GM23338 (cell line): ENCODE results near the gene GPA33. TPM values are rescaled to one million over a fixed set of nuclear protein-coding genes. Genes with fewer than 3 reads are reported as not detected.

Experiments used
- ATAC-seq: fragments of 200-7000 bp; cut with Tn5 transposase; 3 replicates; pipeline ENCODE4 v1.9.1; 2020
- DNase-seq: peaks from one replicate; pipeline ENCODE4 v3.0.0-alpha.2; 2015; ENCODE audit warnings: low spot score
- H2AFZ ChIP-seq: fragments of 200-600 bp; sonication (generic); 2 replicates; pipeline ENCODE4 v1.8.0; 2016; ENCODE audit warnings: antibody characterized with exemption, mild to moderate bottlenecking, moderate library complexity
- H3F3A ChIP-seq: fragments of 200-600 bp; sonication (generic); replicated peaks from 2 replicates; pipeline ENCODE4 v1.8.0; 2017; ENCODE audit warnings: antibody characterized with exemption, mixed run types, low read depth
- H3K27ac ChIP-seq: fragments of 200-600 bp; sonication (generic); 2 replicates; pipeline ENCODE4 v1.6.1; 2016; ENCODE audit warnings: low read depth
- H3K27me3 ChIP-seq: fragments of 200-600 bp; sonication (generic); 2 replicates; pipeline ENCODE4 v1.8.0; 2016; ENCODE audit warnings: mild to moderate bottlenecking, mixed run types, moderate library complexity; ENCODE audit not compliant: insufficient read depth
- H3K36me3 ChIP-seq: fragments of 200-600 bp; sonication (generic); 2 replicates; pipeline ENCODE4 v1.8.0; 2016; ENCODE audit warnings: mild to moderate bottlenecking; ENCODE audit not compliant: insufficient read depth
- H3K4me1 ChIP-seq: fragments of 200-600 bp; sonication (generic); 2 replicates; pipeline ENCODE4 v1.8.0; 2016; ENCODE audit warnings: mild to moderate bottlenecking, moderate library complexity; ENCODE audit not compliant: insufficient read depth
- H3K4me2 ChIP-seq: fragments of 200-600 bp; sonication (generic); 2 replicates; pipeline ENCODE4 v1.7.1; 2017; ENCODE audit warnings: mixed run types
- H3K4me3 ChIP-seq: fragments of 200-600 bp; sonication (generic); 2 replicates; pipeline ENCODE4 v1.6.1; 2016; ENCODE audit warnings: mixed run types
- H3K79me2 ChIP-seq: fragments of 200-600 bp; sonication (generic); replicated peaks from 2 replicates; pipeline ENCODE4 v1.8.0; 2017; ENCODE audit warnings: mild to moderate bottlenecking; ENCODE audit not compliant: insufficient read depth
- H3K9me2 ChIP-seq: fragments of 200-600 bp; sonication (generic); 2 replicates; pipeline ENCODE4 v1.8.0; 2017; ENCODE audit not compliant: insufficient read depth
- H4K20me1 ChIP-seq: fragments of 200-600 bp; sonication (generic); replicated peaks from 2 replicates; pipeline ENCODE4 v1.8.0; 2017; ENCODE audit warnings: mild to moderate bottlenecking; ENCODE audit not compliant: insufficient read depth
- H3K27ac Mint-ChIP-seq: 2 replicates; pipeline ENCODE4 v1.8.0; 2020; ENCODE audit warnings: inconsistent platforms, mild to moderate bottlenecking, moderate library complexity, mixed read lengths
- H3K27me3 Mint-ChIP-seq: 3 replicates; pipeline ENCODE4 v1.8.0; 2022; ENCODE audit warnings: low read depth, mild to moderate bottlenecking, moderate library complexity, mixed read lengths, inconsistent platforms; ENCODE audit not compliant: insufficient read depth, poor library complexity
- H3K36me3 Mint-ChIP-seq: 3 replicates; pipeline ENCODE4 v1.8.0; 2021; ENCODE audit warnings: low read depth, mild to moderate bottlenecking, inconsistent platforms, moderate library complexity, mixed read lengths
- H3K4me1 Mint-ChIP-seq: 3 replicates; pipeline ENCODE4 v1.8.0; 2020; ENCODE audit warnings: mild to moderate bottlenecking, inconsistent platforms, mixed read lengths
- H3K4me3 Mint-ChIP-seq: 3 replicates; pipeline ENCODE4 v1.8.0; 2021; ENCODE audit warnings: moderate library complexity, mild to moderate bottlenecking, inconsistent platforms, mixed read lengths
- H3K9me3 Mint-ChIP-seq: 3 replicates; pipeline ENCODE4 v1.8.0; 2020; ENCODE audit warnings: moderate library complexity, mild to moderate bottlenecking, inconsistent platforms, mixed read lengths
- ETS1 ChIP-seq: IDR thresholded peaks from 2 replicates; pipeline ENCODE4 v1.6.1; 2016; ENCODE audit warnings: antibody characterized with exemption
- EZH2phosphoT487 ChIP-seq: fragments of 200-600 bp; sonication (generic); IDR thresholded peaks from one replicate; pipeline ENCODE4 v1.8.1; 2018; ENCODE audit warnings: antibody characterized with exemption; ENCODE audit not compliant: unreplicated experiment
- JUNB ChIP-seq: IDR thresholded peaks from one replicate; pipeline ENCODE4 v1.6.1; 2016; ENCODE audit warnings: antibody characterized with exemption; ENCODE audit not compliant: unreplicated experiment
- NANOG ChIP-seq: IDR thresholded peaks from 2 replicates; pipeline ENCODE4 v1.6.1; 2016; ENCODE audit warnings: antibody characterized with exemption, borderline replicate concordance
- STAT1 ChIP-seq: IDR thresholded peaks from one replicate; pipeline ENCODE4 v1.6.1; 2016; ENCODE audit warnings: antibody characterized with exemption; ENCODE audit not compliant: unreplicated experiment
- ZNF114 ChIP-seq: fragments of 250-450 bp; sonication (Bioruptor Pico); IDR thresholded peaks from 2 replicates; pipeline ENCODE4 v1.5.0; 2020; ENCODE audit warnings: mild to moderate bottlenecking, moderate library complexity
- ZNF331 ChIP-seq: fragments of 250-450 bp; sonication (Bioruptor Pico); IDR thresholded peaks from 2 replicates; pipeline ENCODE4 v1.5.0; 2020; ENCODE audit warnings: low read depth, mild to moderate bottlenecking, moderate library complexity
- ZNF462 ChIP-seq: fragments of 250-450 bp; sonication (Bioruptor Pico); IDR thresholded peaks from 2 replicates; pipeline ENCODE4 v1.5.0; 2020; ENCODE audit warnings: mild to moderate bottlenecking, moderate library complexity
- polyA plus RNA-seq: library from polyadenylated mRNA; unstranded; fragments of >200 nt; fragmentation: Nextera tagmentation; extraction: Ambion mirVana; gene quantifications from 2 replicates; pipeline ENCODE4 v1.2.1, GENCODE V29; 2016
- total RNA-seq: library from RNA; depleted of rRNA; stranded (reverse); fragments of >200 nt; shearing (Covaris generic); gene quantifications from 2 replicates; pipeline ENCODE4 v1.2.3, GENCODE V29; 2014
- TF ChIP-seq, protein P1 (sequence below): IDR thresholded peaks from one replicate; pipeline ENCODE4 v1.6.1; 2018; ENCODE audit warnings: antibody characterized with exemption; ENCODE audit not compliant: unreplicated experiment

The GPA33 gene
- total and polyA plus RNA-seq, 2 experiments from 2014 or later: 0.10 to 0.28 TPM

DNA sequence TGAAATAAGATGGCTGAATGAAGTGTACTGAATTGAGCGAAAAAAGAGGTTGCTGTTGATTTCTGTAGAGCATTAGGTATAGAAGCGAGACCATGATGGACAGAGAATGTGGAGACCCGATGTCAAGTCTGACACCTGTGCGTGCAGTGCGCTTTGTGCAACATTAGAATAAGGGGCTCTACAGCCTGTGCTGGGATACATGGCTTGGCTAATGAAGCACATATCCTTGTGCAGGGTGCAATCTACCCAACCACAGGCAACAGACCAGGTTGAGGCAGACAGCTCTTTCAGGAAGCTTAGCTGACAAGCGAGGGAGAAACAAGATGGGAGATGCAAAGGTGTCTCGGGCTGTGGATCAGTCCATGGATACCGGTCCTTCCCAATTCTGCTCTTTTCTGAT lies 18.9 kb downstream of the GPA33 start:
- H3F3A ChIP-seq: no peaks in the 10 kb centered on the region
- H3K36me3 ChIP-seq: no peaks in the 10 kb centered on the region
- H3K9me3 Mint-ChIP-seq: no peaks in the 10 kb centered on the region; the same call in 2 of the 3 replicates
- H2AFZ ChIP-seq: no peak overlapping the region
- H3K27me3 Mint-ChIP-seq: no peaks in the 10 kb centered on the region
- H3K4me3 ChIP-seq: no peak overlapping the region
- H3K27ac ChIP-seq: no peak overlapping the region
- H3K9me2 ChIP-seq: peaks cover 3% of the 10 kb centered on the region; the same call in 1 of the 2 replicates
- H3K4me3 Mint-ChIP-seq: no peak overlapping the region
- ATAC-seq: no peak
- DNase-seq: no peak
- H3K4me1 ChIP-seq: no peaks in the 10 kb centered on the region
- no peak overlapping the region for H3K27ac Mint-ChIP-seq
- H3K36me3 Mint-ChIP-seq: no peaks in the 10 kb centered on the region
- H3K4me1 Mint-ChIP-seq: peaks cover 10% of the 10 kb centered on the region; the same call in 2 of the 3 replicates
- H3K4me2 ChIP-seq: no peak overlapping the region
- no peaks in the 10 kb centered on the region for H4K20me1 ChIP-seq
- no peaks in the 10 kb centered on the region for H3K79me2 ChIP-seq
- H3K27me3 ChIP-seq: no peaks in the 10 kb centered on the region
- TF ChIP-seq JUNB (no peak), STAT1 (no peak), ZNF331 (CRISPR knock-in tag) (no peak), EZH2phosphoT487 (no peak), ZNF114 (CRISPR knock-in tag) (no peak), NANOG (no peak), ZNF462 (CRISPR knock-in tag) (no peak)

GRCh38 chr1:167068761-167069160 lies 21.4 kb downstream of the GPA33 start:
- no peaks in the 10 kb centered on the region for H3K79me2 ChIP-seq
- Mint-ChIP-seq H3K4me3 (no peak overlapping the region), H3K4me1 (peaks cover 11% of the 10 kb centered on the region; the same call in 2 of the 3 replicates), H3K36me3 (no peaks in the 10 kb centered on the region), H3K9me3 (no peaks in the 10 kb centered on the region), H3K27ac (no peak overlapping the region), H3K27me3 (peaks cover 3% of the 10 kb centered on the region)
- H3K27me3 ChIP-seq: no peaks in the 10 kb centered on the region
- H3F3A ChIP-seq: no peaks in the 10 kb centered on the region
- no peaks in the 10 kb centered on the region for H4K20me1 ChIP-seq
- no peak for ATAC-seq
- H3K4me3 ChIP-seq: no peak overlapping the region
- no peak overlapping the region for H3K4me2 ChIP-seq
- no peak for DNase-seq
- 0 out of 2 replicates have a peak, but pooled peaks cover 2% of the 10 kb centered on the region for H3K9me2 ChIP-seq
- H3K27ac ChIP-seq: no peak overlapping the region
- H3K4me1 ChIP-seq: no peaks in the 10 kb centered on the region
- H2AFZ ChIP-seq: no peak overlapping the region
- no peaks in the 10 kb centered on the region for H3K36me3 ChIP-seq
- TF ChIP-seq EZH2phosphoT487 (no peak), ZNF114 (CRISPR knock-in tag) (no peak), JUNB (no peak), ETS1 (no peak)
- TF ChIP-seq, protein P1, sequence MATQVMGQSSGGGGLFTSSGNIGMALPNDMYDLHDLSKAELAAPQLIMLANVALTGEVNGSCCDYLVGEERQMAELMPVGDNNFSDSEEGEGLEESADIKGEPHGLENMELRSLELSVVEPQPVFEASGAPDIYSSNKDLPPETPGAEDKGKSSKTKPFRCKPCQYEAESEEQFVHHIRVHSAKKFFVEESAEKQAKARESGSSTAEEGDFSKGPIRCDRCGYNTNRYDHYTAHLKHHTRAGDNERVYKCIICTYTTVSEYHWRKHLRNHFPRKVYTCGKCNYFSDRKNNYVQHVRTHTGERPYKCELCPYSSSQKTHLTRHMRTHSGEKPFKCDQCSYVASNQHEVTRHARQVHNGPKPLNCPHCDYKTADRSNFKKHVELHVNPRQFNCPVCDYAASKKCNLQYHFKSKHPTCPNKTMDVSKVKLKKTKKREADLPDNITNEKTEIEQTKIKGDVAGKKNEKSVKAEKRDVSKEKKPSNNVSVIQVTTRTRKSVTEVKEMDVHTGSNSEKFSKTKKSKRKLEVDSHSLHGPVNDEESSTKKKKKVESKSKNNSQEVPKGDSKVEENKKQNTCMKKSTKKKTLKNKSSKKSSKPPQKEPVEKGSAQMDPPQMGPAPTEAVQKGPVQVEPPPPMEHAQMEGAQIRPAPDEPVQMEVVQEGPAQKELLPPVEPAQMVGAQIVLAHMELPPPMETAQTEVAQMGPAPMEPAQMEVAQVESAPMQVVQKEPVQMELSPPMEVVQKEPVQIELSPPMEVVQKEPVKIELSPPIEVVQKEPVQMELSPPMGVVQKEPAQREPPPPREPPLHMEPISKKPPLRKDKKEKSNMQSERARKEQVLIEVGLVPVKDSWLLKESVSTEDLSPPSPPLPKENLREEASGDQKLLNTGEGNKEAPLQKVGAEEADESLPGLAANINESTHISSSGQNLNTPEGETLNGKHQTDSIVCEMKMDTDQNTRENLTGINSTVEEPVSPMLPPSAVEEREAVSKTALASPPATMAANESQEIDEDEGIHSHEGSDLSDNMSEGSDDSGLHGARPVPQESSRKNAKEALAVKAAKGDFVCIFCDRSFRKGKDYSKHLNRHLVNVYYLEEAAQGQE: no peak
